DND-41 (cell line): Measurements from ENCODE around the gene TMEM87B.

Source experiments
- ATAC-seq: fragments of 200-7000 bp; cut with Tn5 transposase; 3 replicates; pipeline ENCODE4 v1.9.1; 2021; ENCODE audit warnings: low read depth; ENCODE audit not compliant: insufficient read depth
- DNase-seq: peaks from one replicate; pipeline ENCODE4 v3.0.0-alpha.2; 2020
- H2AFZ ChIP-seq: 2 replicates; pipeline ENCODE4 v1.6.0; 2012; ENCODE audit warnings: low read depth, low read length
- H3K27ac ChIP-seq: 2 replicates; pipeline ENCODE4 v1.5.1; 2012; ENCODE audit warnings: low read length, inconsistent platforms
- H3K27me3 ChIP-seq: fragments of 200-600 bp; sonication (generic); 2 replicates; pipeline ENCODE4 v1.6.0; 2012; ENCODE audit warnings: low read length, mild to moderate bottlenecking, inconsistent platforms; ENCODE audit not compliant: insufficient read depth, poor library complexity
- H3K36me3 ChIP-seq: 2 replicates; pipeline ENCODE4 v1.5.1; 2012; ENCODE audit warnings: low read length, inconsistent platforms; ENCODE audit not compliant: insufficient read depth
- H3K4me1 ChIP-seq: 2 replicates; pipeline ENCODE4 v1.5.1; 2012; ENCODE audit warnings: mild to moderate bottlenecking, low read length; ENCODE audit not compliant: insufficient read depth
- H3K4me2 ChIP-seq: 2 replicates; pipeline ENCODE4 v1.6.0; 2012; ENCODE audit warnings: mild to moderate bottlenecking, moderate library complexity, low read length, inconsistent platforms; ENCODE audit not compliant: insufficient read depth
- H3K4me3 ChIP-seq, 2 experiments: fragments of 200-600 bp in 1 of 2; shearing (Covaris generic) in 1 of 2; 2 replicates each; pipeline ENCODE4 v1.5.1; 2012 to 2016; ENCODE audit warnings: inconsistent platforms in 2 of 2, low read length in 2 of 2, mild to moderate bottlenecking in 2 of 2, low read depth in 1 of 2, moderate library complexity in 1 of 2
- H3K79me2 ChIP-seq: 2 replicates; pipeline ENCODE4 v1.6.0; 2012; ENCODE audit warnings: low read length, inconsistent platforms; ENCODE audit not compliant: insufficient read depth
- H3K9ac ChIP-seq: 2 replicates; pipeline ENCODE4 v1.6.0; 2012; ENCODE audit warnings: low read depth, mild to moderate bottlenecking, inconsistent platforms, low read length, moderate library complexity
- H3K9me3 ChIP-seq: 2 replicates; pipeline ENCODE4 v1.5.1; 2012; ENCODE audit warnings: low read length, moderate library complexity, mild to moderate bottlenecking, inconsistent platforms; ENCODE audit not compliant: insufficient read depth, severe bottlenecking
- H4K20me1 ChIP-seq: 2 replicates; pipeline ENCODE4 v1.6.0; 2012; ENCODE audit warnings: low read length; ENCODE audit not compliant: insufficient read depth
- EZH2 ChIP-seq: IDR thresholded peaks from 3 replicates; pipeline ENCODE4 v1.6.1; 2012; ENCODE audit warnings: borderline replicate concordance, low read depth, mild to moderate bottlenecking, moderate library complexity, low read length, inconsistent platforms; ENCODE audit not compliant: severe bottlenecking
- TF ChIP-seq, protein P1 (sequence below): IDR thresholded peaks from 2 replicates; pipeline ENCODE4 v1.5.1; 2012; ENCODE audit warnings: borderline replicate concordance, low read length, moderate library complexity, mild to moderate bottlenecking; ENCODE audit not compliant: poor library complexity, severe bottlenecking; ENCODE audit errors: extremely low read depth

Gene TMEM87B

DNA sequence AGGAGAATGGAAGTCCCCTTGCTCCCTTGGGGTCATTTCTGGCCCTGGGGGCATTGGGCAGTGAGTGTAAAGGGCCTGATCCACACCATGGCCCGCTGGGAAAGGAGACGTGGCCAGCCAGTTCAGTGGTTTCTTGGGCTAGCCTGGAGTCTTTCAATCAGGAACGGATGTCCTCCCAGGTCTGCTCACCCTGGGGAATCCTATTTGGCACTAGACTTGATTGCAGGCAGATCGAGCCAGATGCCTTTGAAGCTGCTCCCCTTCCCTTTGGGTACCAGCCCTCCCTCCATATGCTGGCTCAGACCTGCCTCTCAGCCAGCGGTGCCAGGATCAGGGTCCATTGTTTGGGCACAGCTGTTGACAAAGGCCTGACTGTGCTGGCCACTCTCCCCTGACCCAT is 94.1 kb downstream of the TMEM87B start:
- H3K79me2 ChIP-seq, result no peaks in the 10 kb centered on the region
- H3K9me3 ChIP-seq, result no peaks in the 10 kb centered on the region
- TF ChIP-seq, protein P1, sequence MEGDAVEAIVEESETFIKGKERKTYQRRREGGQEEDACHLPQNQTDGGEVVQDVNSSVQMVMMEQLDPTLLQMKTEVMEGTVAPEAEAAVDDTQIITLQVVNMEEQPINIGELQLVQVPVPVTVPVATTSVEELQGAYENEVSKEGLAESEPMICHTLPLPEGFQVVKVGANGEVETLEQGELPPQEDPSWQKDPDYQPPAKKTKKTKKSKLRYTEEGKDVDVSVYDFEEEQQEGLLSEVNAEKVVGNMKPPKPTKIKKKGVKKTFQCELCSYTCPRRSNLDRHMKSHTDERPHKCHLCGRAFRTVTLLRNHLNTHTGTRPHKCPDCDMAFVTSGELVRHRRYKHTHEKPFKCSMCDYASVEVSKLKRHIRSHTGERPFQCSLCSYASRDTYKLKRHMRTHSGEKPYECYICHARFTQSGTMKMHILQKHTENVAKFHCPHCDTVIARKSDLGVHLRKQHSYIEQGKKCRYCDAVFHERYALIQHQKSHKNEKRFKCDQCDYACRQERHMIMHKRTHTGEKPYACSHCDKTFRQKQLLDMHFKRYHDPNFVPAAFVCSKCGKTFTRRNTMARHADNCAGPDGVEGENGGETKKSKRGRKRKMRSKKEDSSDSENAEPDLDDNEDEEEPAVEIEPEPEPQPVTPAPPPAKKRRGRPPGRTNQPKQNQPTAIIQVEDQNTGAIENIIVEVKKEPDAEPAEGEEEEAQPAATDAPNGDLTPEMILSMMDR, result no peak
- no peak for TF ChIP-seq EZH2
- H3K9ac ChIP-seq, result no peak overlapping the region
- DNase-seq (no peak), ATAC-seq (no peak)
- no peak overlapping the region for H3K4me2 ChIP-seq
- no peak overlapping the region for H3K27ac ChIP-seq
- H3K27me3 ChIP-seq, result no peaks in the 10 kb centered on the region
- H3K36me3 ChIP-seq, result no peaks in the 10 kb centered on the region
- H4K20me1 ChIP-seq, result no peaks in the 10 kb centered on the region
- no peaks in the 10 kb centered on the region for H3K4me1 ChIP-seq
- H2AFZ ChIP-seq, result no peak overlapping the region
- H3K4me3 ChIP-seq, result no peak overlapping the region

DNA sequence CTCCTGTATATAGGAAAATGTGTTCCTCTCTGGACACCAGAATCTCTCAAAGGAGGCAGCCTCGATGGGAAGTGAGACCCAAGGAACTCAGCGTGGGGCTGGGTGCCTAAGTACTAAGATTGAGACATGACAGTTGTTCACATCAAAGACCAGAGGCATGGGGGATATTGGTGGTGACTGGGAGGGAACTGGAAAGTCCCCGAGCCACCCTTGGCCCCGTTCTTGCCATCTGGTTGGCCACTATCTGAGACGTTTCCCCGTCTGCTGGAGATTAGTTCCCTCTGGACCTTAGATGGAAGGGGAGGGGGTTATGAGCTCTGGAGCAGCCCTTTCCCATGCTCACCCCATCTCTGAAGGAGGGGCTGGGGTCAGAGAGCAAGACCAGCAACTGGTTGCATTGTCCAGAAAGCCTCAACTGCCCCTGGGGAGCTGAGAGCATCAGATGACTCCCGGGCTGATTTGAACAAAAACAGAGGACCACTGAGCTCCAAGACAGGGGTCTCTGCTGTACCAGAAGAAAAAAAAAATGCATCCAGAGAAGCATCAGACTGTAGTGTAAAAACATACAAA is 94.9 kb downstream of the TMEM87B start:
- Histone ChIP-seq H3K27ac (no peak overlapping the region), H3K4me1 (no peaks in the 10 kb centered on the region), H3K4me2 (no peak overlapping the region), H2AFZ (no peak overlapping the region), H3K27me3 (no peaks in the 10 kb centered on the region), H3K4me3 (no peak overlapping the region), H3K36me3 (no peaks in the 10 kb centered on the region), H3K9ac (no peak overlapping the region), H3K79me2 (no peaks in the 10 kb centered on the region), H3K9me3 (no peaks in the 10 kb centered on the region), H4K20me1 (no peaks in the 10 kb centered on the region)
- ATAC-seq (no peak), DNase-seq (no peak)
- TF ChIP-seq, protein P1, result no peak
- TF ChIP-seq EZH2, result no peak

DNA sequence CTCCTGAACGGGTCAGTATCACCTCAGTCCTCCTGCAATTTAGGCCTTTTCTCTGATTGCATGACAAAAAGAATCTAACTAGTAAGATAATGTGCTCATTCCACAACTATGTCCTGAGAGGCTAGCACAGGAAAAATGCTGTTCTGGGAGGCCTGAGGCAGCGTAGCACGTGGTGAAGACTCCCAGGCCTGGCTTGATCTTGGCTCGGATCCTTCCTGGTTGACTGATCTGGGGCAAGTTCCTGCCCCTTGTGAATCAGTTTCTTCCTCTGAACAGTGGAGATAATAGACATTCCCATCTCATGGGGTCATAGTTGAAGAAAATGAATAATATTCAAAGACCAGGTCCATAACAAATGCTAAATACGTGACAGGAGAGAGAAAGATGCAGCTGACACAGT is 95.4 kb downstream of the TMEM87B start:
- Histone ChIP-seq H3K9ac (no peak overlapping the region), H3K27me3 (no peaks in the 10 kb centered on the region), H3K27ac (no peak overlapping the region), H3K4me3 (no peak overlapping the region), H2AFZ (no peak overlapping the region), H3K79me2 (no peaks in the 10 kb centered on the region), H3K9me3 (no peaks in the 10 kb centered on the region), H3K4me2 (no peak overlapping the region), H3K4me1 (no peaks in the 10 kb centered on the region), H4K20me1 (no peaks in the 10 kb centered on the region), H3K36me3 (no peaks in the 10 kb centered on the region)
- TF ChIP-seq, protein P1, result no peak
- TF ChIP-seq EZH2, result no peak
- no peak for ATAC-seq
- no peak for DNase-seq

DNA sequence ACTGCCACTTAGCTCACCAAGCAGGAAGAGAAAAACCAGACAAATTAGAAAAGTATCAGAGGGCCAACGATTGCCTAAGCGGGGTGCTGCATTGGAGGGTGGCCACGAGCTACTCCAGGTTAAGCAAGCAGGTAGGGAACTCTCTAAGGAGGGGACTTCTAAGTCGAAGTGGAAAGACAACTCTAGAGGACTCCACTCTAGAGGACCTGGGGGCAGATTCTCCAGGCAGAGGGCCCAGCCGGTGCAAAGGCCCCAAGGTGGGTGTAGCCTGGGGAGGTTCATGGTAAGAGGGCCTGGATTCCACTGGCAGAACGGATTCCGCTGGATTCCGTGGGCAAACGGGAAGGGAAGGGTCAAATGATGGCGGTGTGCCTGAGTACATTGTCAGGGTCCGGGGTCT is 95.8 kb downstream of the TMEM87B start:
- H2AFZ ChIP-seq, result no peak overlapping the region
- no peak for DNase-seq

More for the DNA sequence above, 95.8 kb downstream of the TMEM87B start:
- Histone ChIP-seq H3K4me1 (no peaks in the 10 kb centered on the region), H3K4me2 (no peak overlapping the region), H3K4me3 (no peak overlapping the region), H3K27me3 (no peaks in the 10 kb centered on the region), H4K20me1 (no peaks in the 10 kb centered on the region), H3K9me3 (no peaks in the 10 kb centered on the region), H3K36me3 (no peaks in the 10 kb centered on the region), H3K9ac (no peak overlapping the region), H3K27ac (no peak overlapping the region), H3K79me2 (no peaks in the 10 kb centered on the region)
- ATAC-seq, result no peak
- TF ChIP-seq, protein P1, result no peak
- TF ChIP-seq EZH2, result no peak
